GM12878 (cell line): ENCODE data around the gene RETREG3. TPM values are rescaled to one million over a fixed set of nuclear protein-coding genes. Genes with fewer than 3 reads are reported as not detected.

Source experiments
- BACH1 ChIP-seq: fragments of 450-650 bp; IDR thresholded peaks from 2 replicates; pipeline ENCODE4 v1.6.1; 2017; ENCODE audit warnings: mild to moderate bottlenecking, borderline replicate concordance
- BCL3 ChIP-seq: IDR thresholded peaks from 2 replicates; pipeline ENCODE4 v1.6.1; 2011; ENCODE audit warnings: borderline replicate concordance, low read depth, mild to moderate bottlenecking, moderate library complexity, low read length; ENCODE audit not compliant: insufficient read depth, poor library complexity, severe bottlenecking
- EGR1 ChIP-seq, 2 experiments: IDR thresholded peaks; 1 replicate in 1 of 2; 2 replicates in 1 of 2; pipeline ENCODE4 v1.6.1; 2011 to 2012; ENCODE audit warnings: low read depth in 2 of 2, low read length in 2 of 2, borderline replicate concordance in 1 of 2, mild to moderate bottlenecking in 1 of 2, moderate library complexity in 1 of 2
- ETV6 ChIP-seq, 2 experiments: fragments of 450-650 bp in 1 of 2; IDR thresholded peaks in 1 of 2; conservative IDR thresholded peaks in 1 of 2; 2 replicates each; pipeline ENCODE4 v1.6.1; 2014; ENCODE audit warnings: antibody characterized with exemption in 1 of 2, borderline replicate concordance in 1 of 2, low read depth in 1 of 2, mild to moderate bottlenecking in 1 of 2, moderate library complexity in 1 of 2
- EZH2 ChIP-seq: IDR thresholded peaks from 2 replicates; pipeline ENCODE4 v1.6.1; 2012; ENCODE audit warnings: low read depth, mild to moderate bottlenecking, control low read depth, inconsistent platforms, low read length, borderline replicate concordance; ENCODE audit not compliant: control insufficient read depth
- GATAD2B ChIP-seq: fragments of 450-650 bp; conservative IDR thresholded peaks from 2 replicates; pipeline ENCODE4 v1.6.1; 2017; ENCODE audit warnings: low read depth, mild to moderate bottlenecking, moderate library complexity
- HCFC1 ChIP-seq: fragments of 150-350 bp; IDR thresholded peaks from 2 replicates; pipeline ENCODE4 v1.6.1; 2014; ENCODE audit warnings: low read length
- HDAC6 ChIP-seq: fragments of 200-600 bp; sonication (generic); IDR thresholded peaks from one replicate; pipeline ENCODE4 v1.8.0; 2017; ENCODE audit warnings: antibody characterized with exemption; ENCODE audit not compliant: unreplicated experiment
- JUNB ChIP-seq: IDR thresholded peaks from 2 replicates; pipeline ENCODE4 v1.6.1; 2016; ENCODE audit warnings: antibody characterized with exemption, mild to moderate bottlenecking
- MTA3 ChIP-seq: IDR thresholded peaks from 2 replicates; pipeline ENCODE4 v1.6.1; 2012; ENCODE audit warnings: low read length, inconsistent platforms, borderline replicate concordance
- NKRF ChIP-seq: fragments of 450-650 bp; conservative IDR thresholded peaks from 2 replicates; pipeline ENCODE4 v1.6.1; 2017; ENCODE audit warnings: mild to moderate bottlenecking, moderate library complexity
- RB1 ChIP-seq: fragments of 450-650 bp; formaldehyde crosslinking; IDR thresholded peaks from 2 replicates; pipeline ENCODE4 v1.6.1; 2017; ENCODE audit warnings: mild to moderate bottlenecking, borderline replicate concordance
- RFX5 ChIP-seq: IDR thresholded peaks from 2 replicates; pipeline ENCODE4 v1.6.1; 2011; ENCODE audit warnings: low read depth, low read length, improper control_type of control experiment
- SIN3A ChIP-seq: IDR thresholded peaks from 2 replicates; pipeline ENCODE4 v1.6.1; 2012; ENCODE audit warnings: low read depth, low read length, improper control_type of control experiment
- SMAD5 ChIP-seq: IDR thresholded peaks from 2 replicates; pipeline ENCODE4 v1.6.1; 2016; ENCODE audit warnings: antibody characterized with exemption, low read depth
- SRF ChIP-seq, 2 experiments: IDR thresholded peaks; 2 replicates each; pipeline ENCODE4 v1.6.1; 2011; ENCODE audit warnings: low read depth in 2 of 2, low read length in 2 of 2, mild to moderate bottlenecking in 1 of 2, moderate library complexity in 1 of 2
- TCF12 ChIP-seq: IDR thresholded peaks from 2 replicates; pipeline ENCODE4 v1.6.1; 2011; ENCODE audit warnings: low read depth, mild to moderate bottlenecking, low read length
- TCF3 ChIP-seq: IDR thresholded peaks from 2 replicates; pipeline ENCODE4 v1.6.1; 2012; ENCODE audit warnings: low read depth, mild to moderate bottlenecking, low read length, borderline replicate concordance; ENCODE audit not compliant: insufficient read depth
- ZBED1 ChIP-seq: IDR thresholded peaks from 2 replicates; pipeline ENCODE4 v1.6.1; 2016; ENCODE audit warnings: borderline replicate concordance
- ZSCAN29 ChIP-seq: fragments of 450-650 bp; IDR thresholded peaks from 2 replicates; pipeline ENCODE4 v1.6.1; 2017; ENCODE audit warnings: mild to moderate bottlenecking, moderate library complexity
- polyA plus RNA-seq, 11 experiments: library from polyadenylated mRNA; depleted of rRNA in 4 of 11; unstranded in 6 of 11; stranded (reverse) in 5 of 11; fragments of >200 nt; fragmentation: Nextera tagmentation in 4 of 11; fragmentation: Illumina TruSeq in 1 of 11; extraction: Ambion mirVana in 4 of 11; extraction: Trizol in 1 of 11; gene quantifications; 1 replicate in 1 of 11; 2 replicates in 10 of 11; pipeline versions ENCODE4 v1.2.1 to v1.2.3, GENCODE V29; 2011 to 2016; ENCODE audit warnings: inconsistent platforms in 2 of 11, missing spikeins in 2 of 11, low read depth in 1 of 11
- total RNA-seq, 4 experiments: library from RNA; depleted of rRNA in 3 of 4; stranded (reverse); fragments of >200 nt in 3 of 4; fragmentation: Illumina TruSeq in 1 of 4; extraction: Trizol in 1 of 4; gene quantifications; 2 replicates each; pipeline versions ENCODE4 v1.2.1 to v1.2.3, GENCODE V29; 2013 to 2021
- TF ChIP-seq, protein P1 (sequence below): fragments of 450-650 bp; IDR thresholded peaks from 2 replicates; pipeline ENCODE4 v1.6.1; 2017; ENCODE audit warnings: borderline replicate concordance
- TF ChIP-seq, protein P2 (sequence below): fragments of 450-650 bp; IDR thresholded peaks from 2 replicates; pipeline ENCODE4 v1.6.1; 2017; ENCODE audit warnings: antibody characterized with exemption, mild to moderate bottlenecking, moderate library complexity

The RETREG3 gene
- total and polyA plus RNA-seq, 10 of the 15 experiments (the other 5 are each of a cell fraction or from before 2014, with no cell fraction given): 7.0 to 50.6 (median 27.3) TPM

DNA sequence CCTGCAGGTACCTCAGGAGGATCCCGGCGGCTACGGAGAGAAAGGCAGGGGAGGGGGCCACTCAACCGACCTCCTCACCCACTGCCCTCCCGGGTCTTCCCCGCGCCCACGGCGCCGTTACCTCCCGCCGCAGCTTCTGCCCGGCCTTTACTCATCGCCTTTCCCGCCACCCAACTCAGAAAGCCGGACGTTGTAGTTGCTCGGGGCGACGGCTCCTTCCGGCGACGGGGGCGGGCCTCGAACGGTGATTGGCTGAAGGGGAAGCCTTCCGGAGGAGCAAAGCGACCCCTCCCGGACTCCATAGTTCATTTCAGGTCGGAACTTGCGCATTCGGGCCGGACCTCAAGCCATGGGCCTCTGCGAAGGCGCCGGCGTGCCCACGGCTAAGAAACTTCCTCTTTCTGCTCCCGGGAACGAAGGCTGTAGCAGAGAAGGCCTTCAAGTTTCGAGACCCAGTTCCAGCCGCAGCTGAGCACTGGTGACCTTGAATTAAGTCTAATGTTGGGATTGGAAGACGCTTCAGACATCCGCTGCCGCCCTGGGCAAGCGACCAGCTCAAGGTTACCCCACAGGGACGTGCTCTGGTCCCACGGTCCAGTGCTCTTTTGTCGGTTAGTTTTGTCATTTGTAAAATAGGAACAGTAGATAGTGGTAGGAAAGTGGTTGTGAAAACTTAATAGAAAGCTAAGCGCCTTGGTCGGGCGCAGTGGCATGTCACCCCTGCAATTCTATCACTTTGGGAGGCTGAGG is 31.5 kb downstream of the RETREG3 start, which contains the start of gene PSMC3IP (continued):
- TF ChIP-seq EZH2 (no peak), HDAC6 (no peak), JUNB (no peak), SRF (IDR thresholded peaks at IDR 0.05; ENCODE audit: low read depth in 2 of 2, low read length in 2 of 2) (0 out of 4 replicates have a peak, but pooled peaks of 1 of the 2 experiments have one; percentile 41), EGR1 (IDR thresholded peaks at IDR 0.05; ENCODE audit: borderline replicate concordance in 1 of 2, low read depth in 2 of 2, low read length in 2 of 2) (0 out of 3 replicates have a peak, but pooled peaks of 1 of the 2 experiments have one; percentile 10), ETV6 (conservative IDR thresholded peaks at IDR 0.05 in 1 of 2, IDR thresholded peaks at IDR 0.05 in 1 of 2; ENCODE audit: borderline replicate concordance in 1 of 2, low read depth in 1 of 2) (no peak), ZSCAN29 (no peak), TCF12 (no peak; the same call in 1 of the 2 replicates), BACH1 (no peak), ZBED1 (no peak), HCFC1 (peak; percentile 66), MTA3 (no peak), NKRF (peak; percentile 98), TCF3 (no peak), SMAD5 (peak; percentile 92), RB1 (peak; percentile 99; the same call in 1 of the 2 replicates), SIN3A (peak; percentile 98), RFX5 (no peak), BCL3 (peak; percentile 69), GATAD2B (0 out of 2 replicates have a peak, but pooled peaks have one; percentile 35)
- TF ChIP-seq, protein P1, sequence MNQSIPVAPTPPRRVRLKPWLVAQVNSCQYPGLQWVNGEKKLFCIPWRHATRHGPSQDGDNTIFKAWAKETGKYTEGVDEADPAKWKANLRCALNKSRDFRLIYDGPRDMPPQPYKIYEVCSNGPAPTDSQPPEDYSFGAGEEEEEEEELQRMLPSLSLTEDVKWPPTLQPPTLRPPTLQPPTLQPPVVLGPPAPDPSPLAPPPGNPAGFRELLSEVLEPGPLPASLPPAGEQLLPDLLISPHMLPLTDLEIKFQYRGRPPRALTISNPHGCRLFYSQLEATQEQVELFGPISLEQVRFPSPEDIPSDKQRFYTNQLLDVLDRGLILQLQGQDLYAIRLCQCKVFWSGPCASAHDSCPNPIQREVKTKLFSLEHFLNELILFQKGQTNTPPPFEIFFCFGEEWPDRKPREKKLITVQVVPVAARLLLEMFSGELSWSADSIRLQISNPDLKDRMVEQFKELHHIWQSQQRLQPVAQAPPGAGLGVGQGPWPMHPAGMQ: no peak
- TF ChIP-seq, protein P2, sequence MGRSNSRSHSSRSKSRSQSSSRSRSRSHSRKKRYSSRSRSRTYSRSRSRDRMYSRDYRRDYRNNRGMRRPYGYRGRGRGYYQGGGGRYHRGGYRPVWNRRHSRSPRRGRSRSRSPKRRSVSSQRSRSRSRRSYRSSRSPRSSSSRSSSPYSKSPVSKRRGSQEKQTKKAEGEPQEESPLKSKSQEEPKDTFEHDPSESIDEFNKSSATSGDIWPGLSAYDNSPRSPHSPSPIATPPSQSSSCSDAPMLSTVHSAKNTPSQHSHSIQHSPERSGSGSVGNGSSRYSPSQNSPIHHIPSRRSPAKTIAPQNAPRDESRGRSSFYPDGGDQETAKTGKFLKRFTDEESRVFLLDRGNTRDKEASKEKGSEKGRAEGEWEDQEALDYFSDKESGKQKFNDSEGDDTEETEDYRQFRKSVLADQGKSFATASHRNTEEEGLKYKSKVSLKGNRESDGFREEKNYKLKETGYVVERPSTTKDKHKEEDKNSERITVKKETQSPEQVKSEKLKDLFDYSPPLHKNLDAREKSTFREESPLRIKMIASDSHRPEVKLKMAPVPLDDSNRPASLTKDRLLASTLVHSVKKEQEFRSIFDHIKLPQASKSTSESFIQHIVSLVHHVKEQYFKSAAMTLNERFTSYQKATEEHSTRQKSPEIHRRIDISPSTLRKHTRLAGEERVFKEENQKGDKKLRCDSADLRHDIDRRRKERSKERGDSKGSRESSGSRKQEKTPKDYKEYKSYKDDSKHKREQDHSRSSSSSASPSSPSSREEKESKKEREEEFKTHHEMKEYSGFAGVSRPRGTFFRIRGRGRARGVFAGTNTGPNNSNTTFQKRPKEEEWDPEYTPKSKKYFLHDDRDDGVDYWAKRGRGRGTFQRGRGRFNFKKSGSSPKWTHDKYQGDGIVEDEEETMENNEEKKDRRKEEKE: no peak
